ENCODE data around the gene ZNF92. TPM values are rescaled to one million over a fixed set of nuclear protein-coding genes. Genes with fewer than 3 reads are reported as not detected.

The ZNF92 gene
- total and polyA plus RNA-seq, 7 donors, result 1.1 to 4.4 (median 2.7) TPM

DNA sequence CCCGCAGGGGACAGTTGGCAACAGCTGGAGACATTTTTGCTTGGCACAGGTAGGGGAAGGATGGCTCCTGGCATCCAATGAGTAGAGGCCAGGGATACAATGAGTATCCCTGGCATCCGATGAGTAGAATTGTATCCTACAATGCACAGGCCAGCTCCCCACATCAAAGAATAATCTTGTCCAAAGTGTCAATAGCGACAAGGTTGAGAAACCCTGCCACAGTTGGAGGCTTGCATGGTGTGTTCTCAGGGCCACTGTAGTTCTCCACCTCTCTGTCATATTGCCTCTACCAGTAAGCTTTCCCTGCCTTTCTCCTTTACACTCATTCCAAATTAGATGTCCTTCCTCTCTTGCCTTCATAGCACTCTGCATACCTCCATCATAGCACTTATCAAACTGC lies 60.7 kb downstream of the ZNF92 start:
- Histone ChIP-seq H3K27me3 (ENCODE audit: insufficient read depth in 3 of 3, low read length in 2 of 3) (no peaks in the 10 kb centered on the region), H3K4me1 (no peaks in the 10 kb centered on the region), H3K36me3 (ENCODE audit: insufficient read depth in 1 of 2, low read depth in 1 of 2) (no peaks in the 10 kb centered on the region), H3K27ac (no peak overlapping the region), H3K9me3 (no peaks in the 10 kb centered on the region), H3K4me3 (no peak overlapping the region)
- intact Hi-C loops (cut with DNase I), result no loop called here
- DNase-seq (no peak), ATAC-seq (no peak)
- 61 to 76% (median 74%) methylated on average over 3 of the region's 3 CpGs for WGBS, 3 donors
- TF ChIP-seq, protein P1, sequence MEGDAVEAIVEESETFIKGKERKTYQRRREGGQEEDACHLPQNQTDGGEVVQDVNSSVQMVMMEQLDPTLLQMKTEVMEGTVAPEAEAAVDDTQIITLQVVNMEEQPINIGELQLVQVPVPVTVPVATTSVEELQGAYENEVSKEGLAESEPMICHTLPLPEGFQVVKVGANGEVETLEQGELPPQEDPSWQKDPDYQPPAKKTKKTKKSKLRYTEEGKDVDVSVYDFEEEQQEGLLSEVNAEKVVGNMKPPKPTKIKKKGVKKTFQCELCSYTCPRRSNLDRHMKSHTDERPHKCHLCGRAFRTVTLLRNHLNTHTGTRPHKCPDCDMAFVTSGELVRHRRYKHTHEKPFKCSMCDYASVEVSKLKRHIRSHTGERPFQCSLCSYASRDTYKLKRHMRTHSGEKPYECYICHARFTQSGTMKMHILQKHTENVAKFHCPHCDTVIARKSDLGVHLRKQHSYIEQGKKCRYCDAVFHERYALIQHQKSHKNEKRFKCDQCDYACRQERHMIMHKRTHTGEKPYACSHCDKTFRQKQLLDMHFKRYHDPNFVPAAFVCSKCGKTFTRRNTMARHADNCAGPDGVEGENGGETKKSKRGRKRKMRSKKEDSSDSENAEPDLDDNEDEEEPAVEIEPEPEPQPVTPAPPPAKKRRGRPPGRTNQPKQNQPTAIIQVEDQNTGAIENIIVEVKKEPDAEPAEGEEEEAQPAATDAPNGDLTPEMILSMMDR (IDR thresholded peaks at IDR 0.05), result no peak

DNA sequence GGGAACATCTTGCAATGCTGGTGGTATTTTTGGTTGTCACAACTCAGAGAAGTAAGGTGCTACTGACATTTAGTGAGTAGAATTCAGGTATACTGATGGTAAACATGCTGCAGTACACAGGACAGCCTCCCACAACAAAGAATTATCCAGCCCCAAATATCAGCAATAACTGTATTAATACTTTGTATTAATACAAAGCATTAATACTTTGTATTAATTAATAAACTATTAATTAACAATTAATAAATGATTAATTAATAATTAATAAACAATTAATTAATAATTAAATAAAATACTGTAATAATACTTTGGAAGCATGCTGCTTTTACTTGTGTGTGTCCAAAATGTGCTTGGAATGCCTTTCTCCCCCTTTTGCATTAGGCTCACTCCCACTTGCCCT lies 62.5 kb downstream of the ZNF92 start:
- Histone ChIP-seq H3K4me1 (no peaks in the 10 kb centered on the region), H3K27ac (no peak overlapping the region), H3K36me3 (ENCODE audit: insufficient read depth in 1 of 2, low read depth in 1 of 2) (no peaks in the 10 kb centered on the region), H3K9me3 (no peaks in the 10 kb centered on the region), H3K4me3 (no peak overlapping the region), H3K27me3 (ENCODE audit: insufficient read depth in 3 of 3, low read length in 2 of 3) (no peaks in the 10 kb centered on the region)
- DNase-seq (no peak), ATAC-seq (no peak)
- intact Hi-C loops (cut with DNase I), result no loop called here
- TF ChIP-seq, protein P1 (IDR thresholded peaks at IDR 0.05), result no peak

DNA sequence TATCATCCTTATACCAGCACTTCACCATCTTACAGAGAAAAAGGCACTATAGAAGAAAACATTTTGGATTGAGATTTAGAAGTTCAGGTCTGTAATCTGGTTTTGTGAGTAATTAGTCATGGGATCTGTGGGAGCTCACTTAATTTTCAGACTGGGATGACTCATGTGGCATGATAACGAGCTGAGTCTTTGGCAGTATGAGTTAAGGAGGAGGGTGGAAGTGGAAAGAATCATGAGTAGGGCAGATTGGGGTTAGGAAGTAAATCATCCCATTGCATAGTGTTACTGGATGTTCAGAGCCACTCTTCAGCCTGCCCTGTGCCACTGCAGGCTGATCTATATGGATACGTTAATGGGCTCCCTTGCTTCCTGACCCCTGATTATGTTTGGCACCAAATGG lies 64.9 kb downstream of the ZNF92 start:
- TF ChIP-seq, protein P1 (IDR thresholded peaks at IDR 0.05), result no peak
- H3K9me3 ChIP-seq, result no peaks in the 10 kb centered on the region
- WGBS, 3 donors, result 35 to 47% (median 41%) methylated on average over 2 of the region's 2 CpGs
- DNase-seq (no peak), ATAC-seq (no peak)
- no peak overlapping the region for H3K4me3 ChIP-seq
- no peak overlapping the region for H3K27ac ChIP-seq
- H3K27me3 ChIP-seq (ENCODE audit: insufficient read depth in 3 of 3, low read length in 2 of 3), result no peaks in the 10 kb centered on the region
- no peaks in the 10 kb centered on the region for H3K36me3 ChIP-seq (ENCODE audit: insufficient read depth in 1 of 2, low read depth in 1 of 2)
- intact Hi-C loops (cut with DNase I), result no loop called here
- H3K4me1 ChIP-seq, result no peaks in the 10 kb centered on the region

DNA sequence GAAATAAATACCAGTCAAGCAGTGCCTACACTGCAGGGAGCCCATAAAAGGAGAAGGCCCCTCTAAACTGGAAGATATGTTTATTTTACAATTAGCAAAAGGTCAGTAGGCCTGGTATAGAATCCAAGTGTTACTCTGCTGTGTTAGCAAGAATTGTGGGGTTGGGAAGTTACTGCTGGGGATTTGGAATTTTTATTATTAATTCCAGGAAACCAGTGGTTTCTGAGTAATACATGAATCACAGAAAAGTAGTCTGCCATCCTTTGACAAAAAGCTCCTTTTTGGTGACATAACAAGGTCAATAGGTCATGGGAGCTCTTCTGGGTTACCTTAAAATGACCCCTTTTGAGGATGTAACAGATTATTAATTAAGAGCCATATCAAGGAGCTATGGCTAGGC lies 67.4 kb downstream of the ZNF92 start:
- H3K4me1 ChIP-seq, result no peaks in the 10 kb centered on the region
- no peaks in the 10 kb centered on the region for H3K36me3 ChIP-seq (ENCODE audit: insufficient read depth in 1 of 2, low read depth in 1 of 2)
- no peaks in the 10 kb centered on the region for H3K9me3 ChIP-seq
- intact Hi-C loops (cut with DNase I), result no loop called here
- ATAC-seq (no peak), DNase-seq (no peak)
- no peak overlapping the region for H3K27ac ChIP-seq
- H3K27me3 ChIP-seq (ENCODE audit: insufficient read depth in 3 of 3, low read length in 2 of 3), result no peaks in the 10 kb centered on the region
- TF ChIP-seq, protein P1 (IDR thresholded peaks at IDR 0.05), result no peak
- H3K4me3 ChIP-seq, result no peak overlapping the region

DNA sequence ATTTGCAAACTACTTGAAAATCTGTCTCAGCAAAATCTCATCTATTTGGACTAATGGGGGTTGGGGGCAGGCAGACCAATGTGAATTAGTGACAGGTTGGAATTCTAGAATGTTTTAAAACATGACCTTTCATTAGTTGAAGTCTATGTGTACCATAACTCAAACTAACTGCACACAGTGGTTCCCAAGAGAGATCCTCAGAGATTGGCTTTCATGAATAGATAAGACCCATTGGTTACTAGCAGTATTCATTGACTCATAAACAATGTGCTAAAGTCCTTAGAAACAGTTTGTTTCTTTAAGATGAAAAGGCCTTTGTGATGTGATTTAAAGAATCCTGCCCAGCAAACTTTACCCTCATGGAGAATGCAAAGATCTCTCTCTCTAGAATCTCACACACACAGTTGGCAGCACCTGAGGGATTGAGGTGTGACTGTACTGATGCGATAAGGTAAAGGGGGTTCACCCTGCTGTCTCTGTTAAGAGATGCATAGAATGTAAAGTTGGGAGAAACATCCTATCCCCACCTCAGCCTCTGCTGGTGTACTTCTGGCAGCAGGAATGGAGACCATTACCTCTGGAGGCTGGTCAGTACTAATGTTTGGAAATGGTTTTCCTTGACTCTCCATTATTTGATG lies 70.7 kb downstream of the ZNF92 start:
- TF ChIP-seq, protein P1 (IDR thresholded peaks at IDR 0.05), result no peak
- no peaks in the 10 kb centered on the region for H3K27me3 ChIP-seq (ENCODE audit: insufficient read depth in 3 of 3, low read length in 2 of 3)
- H3K9me3 ChIP-seq, result no peaks in the 10 kb centered on the region
- H3K4me3 ChIP-seq, result no peak overlapping the region
- H3K36me3 ChIP-seq (ENCODE audit: insufficient read depth in 1 of 2, low read depth in 1 of 2), result no peaks in the 10 kb centered on the region
- H3K4me1 ChIP-seq, result no peaks in the 10 kb centered on the region
- intact Hi-C loops (cut with DNase I), result no loop called here
- WGBS, 3 donors, result 52 to 91% (median 90%) methylated on average over 1 of the region's 1 CpG
- ATAC-seq (no peak), DNase-seq (no peak)
- H3K27ac ChIP-seq, result no peak overlapping the region

Measured in psoas muscle (tissue), 8 donors.